DND-41 (cell line): ENCODE data around the gene FBXO10.
A peak's percentile ranks its signal among the peaks of the same experiment; 100 is the strongest.
"Not testable (repeated sequence)": the region's sequence is repeated elsewhere in the genome, so short reads cannot be mapped to it uniquely, and the experiment has no call there.

ENCODE experiments used
- ATAC-seq: fragments of 200-7000 bp; cut with Tn5 transposase; 3 replicates; pipeline ENCODE4 v1.9.1; 2021; ENCODE audit warnings: low read depth; ENCODE audit not compliant: insufficient read depth
- DNase-seq: peaks from one replicate; pipeline ENCODE4 v3.0.0-alpha.2; 2020
- H2AFZ ChIP-seq: 2 replicates; pipeline ENCODE4 v1.6.0; 2012; ENCODE audit warnings: low read depth, low read length
- H3K27ac ChIP-seq: 2 replicates; pipeline ENCODE4 v1.5.1; 2012; ENCODE audit warnings: low read length, inconsistent platforms
- H3K27me3 ChIP-seq: fragments of 200-600 bp; sonication (generic); 2 replicates; pipeline ENCODE4 v1.6.0; 2012; ENCODE audit warnings: low read length, mild to moderate bottlenecking, inconsistent platforms; ENCODE audit not compliant: insufficient read depth, poor library complexity
- H3K36me3 ChIP-seq: 2 replicates; pipeline ENCODE4 v1.5.1; 2012; ENCODE audit warnings: low read length, inconsistent platforms; ENCODE audit not compliant: insufficient read depth
- H3K4me1 ChIP-seq: 2 replicates; pipeline ENCODE4 v1.5.1; 2012; ENCODE audit warnings: mild to moderate bottlenecking, low read length; ENCODE audit not compliant: insufficient read depth
- H3K4me2 ChIP-seq: 2 replicates; pipeline ENCODE4 v1.6.0; 2012; ENCODE audit warnings: mild to moderate bottlenecking, moderate library complexity, low read length, inconsistent platforms; ENCODE audit not compliant: insufficient read depth
- H3K4me3 ChIP-seq, 2 experiments: fragments of 200-600 bp in 1 of 2; shearing (Covaris generic) in 1 of 2; 2 replicates each; pipeline ENCODE4 v1.5.1; 2012 to 2016; ENCODE audit warnings: inconsistent platforms in 2 of 2, low read length in 2 of 2, mild to moderate bottlenecking in 2 of 2, low read depth in 1 of 2, moderate library complexity in 1 of 2
- H3K79me2 ChIP-seq: 2 replicates; pipeline ENCODE4 v1.6.0; 2012; ENCODE audit warnings: low read length, inconsistent platforms; ENCODE audit not compliant: insufficient read depth
- H3K9ac ChIP-seq: 2 replicates; pipeline ENCODE4 v1.6.0; 2012; ENCODE audit warnings: low read depth, mild to moderate bottlenecking, inconsistent platforms, low read length, moderate library complexity
- H3K9me3 ChIP-seq: 2 replicates; pipeline ENCODE4 v1.5.1; 2012; ENCODE audit warnings: low read length, moderate library complexity, mild to moderate bottlenecking, inconsistent platforms; ENCODE audit not compliant: insufficient read depth, severe bottlenecking
- H4K20me1 ChIP-seq: 2 replicates; pipeline ENCODE4 v1.6.0; 2012; ENCODE audit warnings: low read length; ENCODE audit not compliant: insufficient read depth
- EZH2 ChIP-seq: IDR thresholded peaks from 3 replicates; pipeline ENCODE4 v1.6.1; 2012; ENCODE audit warnings: borderline replicate concordance, low read depth, mild to moderate bottlenecking, moderate library complexity, low read length, inconsistent platforms; ENCODE audit not compliant: severe bottlenecking
- TF ChIP-seq, protein P1 (sequence below): IDR thresholded peaks from 2 replicates; pipeline ENCODE4 v1.5.1; 2012; ENCODE audit warnings: borderline replicate concordance, low read length, moderate library complexity, mild to moderate bottlenecking; ENCODE audit not compliant: poor library complexity, severe bottlenecking; ENCODE audit errors: extremely low read depth

Gene FBXO10

GRCh38 chr9:37468620-37469019, 107.6 kb downstream of the FBXO10 start:
- peaks cover 3% of the 10 kb centered on the region; the same call in 1 of the 2 replicates for H4K20me1 ChIP-seq
- no peaks in the 10 kb centered on the region for H3K27me3 ChIP-seq
- no peak for TF ChIP-seq EZH2
- TF ChIP-seq, protein P1, sequence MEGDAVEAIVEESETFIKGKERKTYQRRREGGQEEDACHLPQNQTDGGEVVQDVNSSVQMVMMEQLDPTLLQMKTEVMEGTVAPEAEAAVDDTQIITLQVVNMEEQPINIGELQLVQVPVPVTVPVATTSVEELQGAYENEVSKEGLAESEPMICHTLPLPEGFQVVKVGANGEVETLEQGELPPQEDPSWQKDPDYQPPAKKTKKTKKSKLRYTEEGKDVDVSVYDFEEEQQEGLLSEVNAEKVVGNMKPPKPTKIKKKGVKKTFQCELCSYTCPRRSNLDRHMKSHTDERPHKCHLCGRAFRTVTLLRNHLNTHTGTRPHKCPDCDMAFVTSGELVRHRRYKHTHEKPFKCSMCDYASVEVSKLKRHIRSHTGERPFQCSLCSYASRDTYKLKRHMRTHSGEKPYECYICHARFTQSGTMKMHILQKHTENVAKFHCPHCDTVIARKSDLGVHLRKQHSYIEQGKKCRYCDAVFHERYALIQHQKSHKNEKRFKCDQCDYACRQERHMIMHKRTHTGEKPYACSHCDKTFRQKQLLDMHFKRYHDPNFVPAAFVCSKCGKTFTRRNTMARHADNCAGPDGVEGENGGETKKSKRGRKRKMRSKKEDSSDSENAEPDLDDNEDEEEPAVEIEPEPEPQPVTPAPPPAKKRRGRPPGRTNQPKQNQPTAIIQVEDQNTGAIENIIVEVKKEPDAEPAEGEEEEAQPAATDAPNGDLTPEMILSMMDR: no peak
- H2AFZ ChIP-seq: no peak overlapping the region
- peaks cover 22% of the 10 kb centered on the region for H3K4me1 ChIP-seq
- ATAC-seq (no peak), DNase-seq (no peak)
- no peaks in the 10 kb centered on the region for H3K9me3 ChIP-seq
- H3K27ac ChIP-seq: no peak overlapping the region
- no peaks in the 10 kb centered on the region; the same call in 1 of the 2 replicates for H3K36me3 ChIP-seq
- no peak overlapping the region for H3K4me2 ChIP-seq
- H3K9ac ChIP-seq: no peak overlapping the region
- no peak overlapping the region for H3K4me3 ChIP-seq
- peaks cover 15% of the 10 kb centered on the region for H3K79me2 ChIP-seq

DNA sequence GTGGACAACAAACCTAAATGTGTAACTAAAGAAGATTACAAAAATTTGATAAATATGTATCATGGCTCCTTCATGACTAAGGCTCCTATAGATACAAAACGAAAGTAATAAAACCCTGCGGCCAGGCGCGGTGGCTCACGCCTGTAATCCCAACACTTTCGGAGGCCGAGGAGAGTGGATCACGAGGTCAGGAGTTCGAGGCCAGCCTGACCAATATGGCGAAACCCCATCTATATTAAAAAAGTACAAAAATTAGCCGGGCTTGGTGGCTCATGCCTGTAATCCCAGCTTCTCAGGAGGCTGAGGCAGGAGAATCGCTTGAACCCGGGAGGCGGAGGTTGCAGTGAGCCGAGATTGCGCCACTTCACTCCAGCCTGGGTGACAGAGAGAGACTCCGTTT, 108.7 kb downstream of the FBXO10 start:
- not testable (repeated sequence) for H3K4me3 ChIP-seq, DNase-seq, H2AFZ ChIP-seq, H3K27ac ChIP-seq, H3K9ac ChIP-seq, H3K27me3 ChIP-seq, H4K20me1 ChIP-seq, H3K36me3 ChIP-seq, ATAC-seq, H3K9me3 ChIP-seq, H3K4me2 ChIP-seq
- H3K79me2 ChIP-seq: peaks cover 26% of the 10 kb centered on the region
- H3K4me1 ChIP-seq: peaks cover 33% of the 10 kb centered on the region

DNA sequence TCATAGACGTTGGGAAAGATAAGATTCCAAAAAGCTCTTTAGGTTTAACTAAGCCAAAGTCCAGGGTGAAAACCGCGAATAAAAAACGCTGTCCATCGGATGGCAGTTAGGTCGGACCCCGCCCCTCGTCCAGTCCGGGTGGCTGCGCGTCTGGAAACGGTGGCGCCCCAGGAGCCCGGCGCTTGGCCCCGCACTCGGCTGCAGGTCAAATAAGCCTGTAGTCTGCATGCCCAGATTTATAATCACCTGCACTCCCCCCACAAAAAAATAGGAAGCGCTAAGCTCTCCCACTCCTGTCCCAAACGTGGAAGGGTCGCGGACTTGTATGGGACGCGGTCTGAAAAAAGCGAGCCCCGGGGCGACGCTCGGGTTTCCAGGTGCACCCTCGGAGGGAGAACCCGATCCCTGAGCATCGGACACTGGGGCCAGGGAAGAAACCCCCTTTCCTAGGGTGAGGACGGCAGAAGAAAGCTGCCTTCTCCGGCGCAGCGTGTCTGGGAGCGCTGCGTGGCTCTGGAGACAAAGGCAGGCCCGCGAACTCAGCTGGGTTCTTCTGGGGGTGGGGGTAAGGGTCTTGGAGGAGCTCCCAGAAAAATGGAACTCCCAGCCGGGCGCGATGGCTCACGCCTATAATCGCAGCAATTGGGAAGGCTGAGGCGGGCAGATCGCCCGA, 110.0 kb downstream of the FBXO10 start:
- peaks cover 39% of the 10 kb centered on the region for H3K4me1 ChIP-seq
- peak overlapping the region; percentile 68 to 85 for H3K4me3 ChIP-seq
- H3K36me3 ChIP-seq: no peaks in the 10 kb centered on the region; the same call in 1 of the 2 replicates
- H3K27ac ChIP-seq: peak overlapping the region; percentile 93
- peak overlapping the region; percentile 98 for H2AFZ ChIP-seq
- H3K27me3 ChIP-seq: no peaks in the 10 kb centered on the region
- DNase-seq: peak; percentile 30
- peak overlapping the region; percentile 99 for H3K4me2 ChIP-seq
- no peak for ATAC-seq
- peaks cover 39% of the 10 kb centered on the region for H3K79me2 ChIP-seq
- H3K9me3 ChIP-seq: no peaks in the 10 kb centered on the region
- TF ChIP-seq EZH2: no peak
- TF ChIP-seq, protein P1: no peak
- H4K20me1 ChIP-seq: peaks cover 7% of the 10 kb centered on the region; the same call in 1 of the 2 replicates
- peak overlapping the region; percentile 93 for H3K9ac ChIP-seq

DNA sequence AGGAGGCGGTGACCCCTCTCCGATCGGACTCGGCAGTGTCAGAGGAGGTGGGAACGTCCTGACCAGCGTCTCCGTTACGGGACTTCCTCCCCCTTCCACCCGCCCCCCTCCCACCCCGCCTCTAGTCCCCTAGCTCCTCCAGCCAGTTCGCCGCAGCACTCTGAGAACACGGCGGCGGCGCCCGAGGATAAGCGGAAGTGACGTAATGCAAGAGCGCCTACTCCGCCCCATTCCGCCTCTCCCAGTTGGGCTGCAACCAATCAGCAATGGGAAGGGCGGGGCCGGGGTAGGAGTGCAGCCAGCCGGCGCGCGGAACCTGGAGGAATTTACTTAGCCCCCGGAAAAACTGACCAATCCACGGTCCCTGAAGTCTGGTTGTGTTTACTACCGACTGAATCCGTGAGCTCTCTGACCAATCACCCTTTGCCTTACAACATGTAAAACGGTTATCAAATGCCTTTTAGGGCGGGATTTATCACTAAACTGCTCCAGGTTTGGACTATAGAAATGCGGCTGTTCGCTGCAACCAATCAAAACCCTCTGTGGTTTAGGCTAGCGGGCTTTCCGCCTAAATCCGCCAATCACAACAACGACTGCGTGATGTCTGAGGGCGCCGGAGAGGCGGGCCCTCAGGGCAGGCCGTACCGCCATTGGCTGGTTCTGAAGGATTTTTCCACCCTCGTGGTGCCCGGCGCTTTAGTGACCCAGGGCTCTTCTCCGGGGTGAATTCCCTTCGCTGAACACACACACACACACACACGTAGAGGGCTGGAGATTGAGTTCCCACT, 110.7 kb downstream of the FBXO10 start, which contains the start of gene ZBTB5:
TSS of gene ZBTB5 (minus strand) at position 202 of the 788 bp plus-strand sequence. CDS start 22,899 bp downstream, outside the sequence.
- H3K9me3 ChIP-seq: no peaks in the 10 kb centered on the region
- peak within 1 kb of the TSS; percentile 93 for H3K27ac ChIP-seq
- peaks cover 7% of the 10 kb centered on the region; the same call in 1 of the 2 replicates for H4K20me1 ChIP-seq
- no peaks in the 10 kb centered on the region for H3K27me3 ChIP-seq
- peak within 1 kb of the TSS; percentile 99 for H3K4me2 ChIP-seq
- peaks cover 39% of the 10 kb centered on the region for H3K4me1 ChIP-seq
- H3K79me2 ChIP-seq: peaks cover 46% of the 10 kb centered on the region
- peak; percentile 83 for ATAC-seq
- peak within 1 kb of the TSS; percentile 93 for H3K9ac ChIP-seq
- peak; percentile 97 for DNase-seq
- H3K36me3 ChIP-seq: no peaks in the 10 kb centered on the region; the same call in 1 of the 2 replicates
- TF ChIP-seq EZH2: no peak
- TF ChIP-seq, protein P1: no peak
- peak within 1 kb of the TSS; percentile 98 for H2AFZ ChIP-seq
- H3K4me3 ChIP-seq: peak within 1 kb of the TSS; percentile 68 to 85
